Measurements from ENCODE around the gene CX3CR1. TPM values are rescaled to one million over a fixed set of nuclear protein-coding genes. Genes with fewer than 3 reads are reported as not detected.
"Not testable (repeated sequence)": the region's sequence is repeated elsewhere in the genome, so short reads cannot be mapped to it uniquely, and the experiment has no call there.

CX3CR1 gene
- total RNA-seq, 4 donors from 2014 or later: 0.31 to 0.94 (median 0.66) TPM

- H3K27ac ChIP-seq: no peak overlapping the region
- H3K4me1 ChIP-seq: no peaks in the 10 kb centered on the region
- ATAC-seq: no peak
- 66 to 92% methylated on average over 2 of the region's 2 CpGs for WGBS, 2 donors (ENCODE audit: low coverage in 1 of 2)
- H3K36me3 ChIP-seq: no peaks in the 10 kb centered on the region
- no peaks in the 10 kb centered on the region for H3K9me3 ChIP-seq
- no peak overlapping the region for H3K4me3 ChIP-seq
- no peaks in the 10 kb centered on the region for H3K27me3 ChIP-seq
- no peak for TF ChIP-seq CTCF (IDR thresholded peaks at IDR 0.05)
- no peak for TF ChIP-seq POLR2A (IDR thresholded peaks at IDR 0.05)
- no peak for TF ChIP-seq EP300 (IDR thresholded peaks at IDR 0.05)
- TF ChIP-seq POLR2AphosphoS5 (IDR thresholded peaks at IDR 0.05): no peak
Measured at GRCh38 chr3:39325236-39325635, 45.4 kb upstream of the CX3CR1 start.

- 55 to 68% methylated on average over 2 of the region's 2 CpGs for WGBS, 2 donors (ENCODE audit: low coverage in 1 of 2)
- ATAC-seq: no peak
Measured at GRCh38 chr3:39323494-39323893, 43.7 kb upstream of the CX3CR1 start.

GRCh38 chr3:39322936-39323335 is 43.1 kb upstream of the CX3CR1 start:
- no peak overlapping the region for H3K4me3 ChIP-seq
- H3K36me3 ChIP-seq: no peaks in the 10 kb centered on the region
- no peaks in the 10 kb centered on the region for H3K9me3 ChIP-seq
- no peaks in the 10 kb centered on the region for H3K4me1 ChIP-seq
- no peak for ATAC-seq
- no peaks in the 10 kb centered on the region for H3K27me3 ChIP-seq
- no peak overlapping the region for H3K27ac ChIP-seq
- TF ChIP-seq POLR2AphosphoS5 (IDR thresholded peaks at IDR 0.05): no peak
- no peak for TF ChIP-seq CTCF (IDR thresholded peaks at IDR 0.05)
- TF ChIP-seq EP300 (IDR thresholded peaks at IDR 0.05): no peak
- TF ChIP-seq POLR2A (IDR thresholded peaks at IDR 0.05): no peak

More at GRCh38 chr3:39323494-39323893, 43.7 kb upstream of the CX3CR1 start:
- Histone ChIP-seq H3K9me3 (no peaks in the 10 kb centered on the region), H3K4me1 (no peaks in the 10 kb centered on the region), H3K27ac (no peak overlapping the region), H3K36me3 (no peaks in the 10 kb centered on the region), H3K4me3 (no peak overlapping the region), H3K27me3 (no peaks in the 10 kb centered on the region)
- TF ChIP-seq CTCF (IDR thresholded peaks at IDR 0.05): no peak
- no peak for TF ChIP-seq EP300 (IDR thresholded peaks at IDR 0.05)
- TF ChIP-seq POLR2AphosphoS5 (IDR thresholded peaks at IDR 0.05): no peak
- TF ChIP-seq POLR2A (IDR thresholded peaks at IDR 0.05): no peak

GRCh38 chr3:39322209-39322715 is 42.4 kb upstream of the CX3CR1 start:
- not testable (repeated sequence) for H3K4me3 ChIP-seq, H3K36me3 ChIP-seq, ATAC-seq, H3K27ac ChIP-seq, H3K4me1 ChIP-seq, H3K9me3 ChIP-seq, H3K27me3 ChIP-seq
- WGBS, 2 donors (ENCODE audit: low coverage in 1 of 2): no CpG with 5 or more reads among the region's 3 CpGs

GRCh38 chr3:39321574-39321983 is 41.7 kb upstream of the CX3CR1 start:
- not testable (repeated sequence) for H3K27ac ChIP-seq, H3K4me3 ChIP-seq, H3K9me3 ChIP-seq, H3K36me3 ChIP-seq, H3K27me3 ChIP-seq, ATAC-seq, H3K4me1 ChIP-seq
- WGBS, 2 donors (ENCODE audit: low coverage in 1 of 2): 60% methylated on average over 1 of the region's 2 CpGs

- Histone ChIP-seq H3K36me3 (no peaks in the 10 kb centered on the region), H3K27me3 (no peaks in the 10 kb centered on the region), H3K4me1 (no peaks in the 10 kb centered on the region), H3K4me3 (no peak overlapping the region), H3K9me3 (peaks cover 0 to 9% (median 0%) of the 10 kb centered on the region in 3 donors), H3K27ac (no peak overlapping the region)
- TF ChIP-seq CTCF (IDR thresholded peaks at IDR 0.05): no peak
- TF ChIP-seq EP300 (IDR thresholded peaks at IDR 0.05): no peak
- TF ChIP-seq POLR2A (IDR thresholded peaks at IDR 0.05): no peak
- no peak for TF ChIP-seq POLR2AphosphoS5 (IDR thresholded peaks at IDR 0.05)
- no peak for ATAC-seq
Measured at GRCh38 chr3:39319249-39319648, 39.4 kb upstream of the CX3CR1 start.
